Measurements from ENCODE around the gene MAP3K19. TPM values are rescaled to one million over a fixed set of nuclear protein-coding genes. Genes with fewer than 3 reads are reported as not detected.

MAP3K19 gene
- total RNA-seq, result not detected in 2 replicates

GRCh38 chr2:135047300-135047699 is at the start of gene MAP3K19:
Gene MAP3K19, minus strand, starts transcription at chr2:135047447. Its CDS starts 22,800 bp downstream, at chr2:135024647.

GRCh38 chr2:135052042-135052876 is 5.0 kb upstream of the MAP3K19 start, which contains the start of gene RAB3GAP1:
Gene RAB3GAP1, plus strand, starts transcription at chr2:135052292. Its CDS starts 16 bp downstream, at chr2:135052308.

GRCh38 chr2:134918526-134919340 is 128.5 kb downstream of the MAP3K19 start, which contains the start of gene CCNT2:
Gene CCNT2, plus strand, starts transcription at chr2:134918822. Its CDS starts 33 bp downstream, at chr2:134918855.

Other genes starting within 250 kb of the MAP3K19 start
- gene ACMSD, start 208.8 kb downstream of the MAP3K19 start, total RNA-seq, result not detected in 2 replicates
- 33.0 and 41.4 TPM in 2 replicates for gene CCNT2, start 128.6 kb downstream of the MAP3K19 start, total RNA-seq
- gene RAB3GAP1, start 4.8 kb upstream of the MAP3K19 start, total RNA-seq, result 55.5 and 65.5 TPM in 2 replicates

Data from vein endothelial cell (primary cell).